GM12875 (cell line): ENCODE measurements around the gene ALKBH1.

ENCODE experiments used
- H3K4me3 ChIP-seq: one replicate; pipeline ENCODE4 v1.5.1; 2011; ENCODE audit warnings: low read depth, low read length, control low read depth
- TF ChIP-seq, protein P1 (sequence below): IDR thresholded peaks from 2 replicates; pipeline ENCODE4 v1.5.1; 2011; ENCODE audit warnings: low read depth, mild to moderate bottlenecking, control low read depth, inconsistent platforms, low read length, moderate library complexity, borderline replicate concordance; ENCODE audit not compliant: insufficient read depth

The ALKBH1 gene

DNA sequence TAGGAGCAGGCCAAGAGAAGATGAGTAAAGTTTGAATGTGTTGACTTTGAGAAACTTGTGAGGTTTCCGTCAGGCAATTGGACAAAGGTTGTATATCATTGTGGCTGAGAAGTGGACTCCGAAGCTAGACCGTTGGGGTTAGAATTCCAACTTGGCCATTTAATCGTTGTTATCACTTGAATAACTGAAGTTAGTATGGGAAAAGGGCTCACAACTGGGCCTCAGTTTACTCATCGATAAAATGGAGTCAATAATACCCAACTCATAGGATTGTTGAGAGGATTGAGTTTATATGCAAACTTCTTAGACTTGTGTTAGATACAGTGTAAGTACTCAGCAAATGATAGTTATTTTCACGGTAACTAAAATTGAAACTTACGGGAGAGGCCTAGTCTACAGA, 926 bp upstream of the ALKBH1 start:
- H3K4me3 ChIP-seq, result peak overlapping the region; percentile 99
- TF ChIP-seq, protein P1, sequence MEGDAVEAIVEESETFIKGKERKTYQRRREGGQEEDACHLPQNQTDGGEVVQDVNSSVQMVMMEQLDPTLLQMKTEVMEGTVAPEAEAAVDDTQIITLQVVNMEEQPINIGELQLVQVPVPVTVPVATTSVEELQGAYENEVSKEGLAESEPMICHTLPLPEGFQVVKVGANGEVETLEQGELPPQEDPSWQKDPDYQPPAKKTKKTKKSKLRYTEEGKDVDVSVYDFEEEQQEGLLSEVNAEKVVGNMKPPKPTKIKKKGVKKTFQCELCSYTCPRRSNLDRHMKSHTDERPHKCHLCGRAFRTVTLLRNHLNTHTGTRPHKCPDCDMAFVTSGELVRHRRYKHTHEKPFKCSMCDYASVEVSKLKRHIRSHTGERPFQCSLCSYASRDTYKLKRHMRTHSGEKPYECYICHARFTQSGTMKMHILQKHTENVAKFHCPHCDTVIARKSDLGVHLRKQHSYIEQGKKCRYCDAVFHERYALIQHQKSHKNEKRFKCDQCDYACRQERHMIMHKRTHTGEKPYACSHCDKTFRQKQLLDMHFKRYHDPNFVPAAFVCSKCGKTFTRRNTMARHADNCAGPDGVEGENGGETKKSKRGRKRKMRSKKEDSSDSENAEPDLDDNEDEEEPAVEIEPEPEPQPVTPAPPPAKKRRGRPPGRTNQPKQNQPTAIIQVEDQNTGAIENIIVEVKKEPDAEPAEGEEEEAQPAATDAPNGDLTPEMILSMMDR, result no peak

- TF ChIP-seq, protein P1, result peak; percentile 23; the same call in 1 of the 2 replicates
- H3K4me3 ChIP-seq, result peak overlapping the region; percentile 99
Measured at GRCh38 chr14:77707355-77707723, 484 bp downstream of the ALKBH1 start.

DNA sequence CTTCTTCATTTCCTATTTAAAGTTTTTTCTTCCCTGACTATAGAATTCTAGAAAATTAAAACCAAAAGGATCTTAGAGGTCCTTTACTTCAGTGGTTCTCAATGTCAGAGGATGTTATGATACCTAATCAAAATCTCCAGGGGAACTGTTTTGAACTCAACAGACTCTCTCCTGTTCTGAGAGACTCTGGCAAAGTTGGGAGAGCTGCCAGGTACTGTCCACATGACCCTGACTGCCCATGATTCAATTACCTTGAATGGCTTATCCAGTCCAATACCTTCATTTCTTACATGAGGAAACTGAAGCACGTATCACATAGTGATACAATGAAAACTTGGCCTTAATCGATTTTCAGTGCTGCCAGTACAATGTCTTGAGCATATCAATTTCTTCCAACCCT, 16.6 kb downstream of the ALKBH1 start:
- H3K4me3 ChIP-seq, result no peak overlapping the region
- TF ChIP-seq, protein P1, result no peak

DNA sequence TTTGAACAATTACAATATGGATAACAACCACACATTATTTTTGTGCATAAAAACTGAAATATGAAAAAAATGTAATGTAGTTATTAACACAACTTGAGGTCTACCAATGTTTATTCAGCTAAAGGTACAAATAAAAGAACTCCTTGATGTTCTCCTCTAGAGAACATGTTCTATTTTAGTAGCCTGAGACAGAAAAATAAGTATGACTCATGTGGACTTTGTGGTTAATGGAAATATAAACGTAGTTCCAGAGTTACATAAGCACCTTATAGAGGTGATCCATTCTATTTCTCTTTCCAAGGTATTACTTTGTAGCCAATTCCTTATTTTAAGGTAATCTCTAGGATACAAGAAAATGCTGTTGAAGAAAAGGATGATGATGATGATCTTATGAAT, 25.7 kb downstream of the ALKBH1 start:
- TF ChIP-seq, protein P1, result no peak
- no peak overlapping the region for H3K4me3 ChIP-seq

DNA sequence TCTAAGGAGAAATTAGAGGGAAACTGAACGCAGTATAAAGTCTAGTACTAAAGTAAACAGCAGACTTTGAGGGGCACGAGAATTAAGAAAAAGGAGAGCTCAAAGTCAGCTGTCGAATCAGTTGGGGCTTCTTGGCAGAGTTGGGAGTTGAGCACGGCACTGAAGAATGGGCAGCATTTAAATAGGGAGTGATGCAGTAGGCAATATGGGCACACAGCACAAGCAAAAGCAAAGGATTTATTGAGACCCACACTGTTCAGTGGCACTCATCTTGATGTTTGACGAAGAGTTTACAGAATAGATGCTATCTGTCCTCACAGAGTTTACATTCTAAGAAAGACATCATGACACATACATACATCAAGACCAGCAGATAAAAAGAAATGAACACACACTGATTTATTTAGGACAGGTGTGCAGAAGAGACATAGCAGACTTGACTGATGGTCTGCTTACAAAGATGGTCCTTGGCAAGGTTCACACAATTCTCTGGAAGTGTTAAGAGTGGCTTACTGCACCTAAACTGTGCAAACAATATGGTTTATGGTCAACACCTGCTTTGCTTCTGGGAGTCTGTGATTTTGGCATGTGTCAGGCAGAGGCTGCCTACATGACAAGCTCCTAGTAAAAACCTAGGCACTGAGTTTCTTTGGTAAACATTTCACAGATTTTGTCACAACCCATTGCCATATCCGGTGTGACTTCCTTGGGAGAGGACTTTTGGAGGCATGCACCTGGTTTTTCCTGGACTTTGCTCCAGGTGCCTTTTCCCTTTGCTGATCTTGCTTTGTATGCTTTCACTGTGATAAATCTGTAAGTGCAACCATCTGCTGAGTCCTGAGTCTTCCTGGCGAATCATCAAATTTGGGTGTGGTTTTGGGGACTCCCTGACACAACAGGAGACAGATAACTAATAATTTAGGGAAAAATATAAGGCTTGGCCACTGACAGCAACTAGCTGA, 26.3 kb downstream of the ALKBH1 start:
- H3K4me3 ChIP-seq, result no peak overlapping the region
- TF ChIP-seq, protein P1, result no peak

DNA sequence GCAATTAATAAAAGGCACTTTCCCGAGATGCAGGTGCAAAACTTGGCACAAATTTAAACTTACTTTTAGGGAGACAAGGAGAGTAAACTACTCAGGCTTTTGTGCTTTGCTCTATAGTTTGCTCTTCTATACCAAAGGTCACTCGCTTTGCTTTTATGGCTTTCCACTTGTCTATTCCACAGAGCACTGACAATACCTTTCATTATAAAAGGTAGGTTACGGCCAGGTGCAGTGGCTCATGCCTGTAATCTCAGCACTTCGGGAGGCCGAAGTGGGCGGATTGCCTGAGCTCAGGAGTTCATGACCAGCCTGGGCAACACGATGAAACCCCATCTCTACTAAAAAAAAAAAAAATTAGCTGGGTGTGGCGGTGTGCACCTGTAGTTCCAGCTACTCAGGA, 32.9 kb downstream of the ALKBH1 start:
- TF ChIP-seq, protein P1, result no peak
- H3K4me3 ChIP-seq, result no peak overlapping the region

- no peak overlapping the region for H3K4me3 ChIP-seq
- TF ChIP-seq, protein P1, result no peak
Measured at GRCh38 chr14:77673193-77673592, 34.6 kb downstream of the ALKBH1 start.
